Adrenal gland (tissue), 12 donors: ENCODE data around the gene PPM1B. TPM values are rescaled to one million over a fixed set of nuclear protein-coding genes. Genes with fewer than 3 reads are reported as not detected.

Source experiments
- DNase-seq, 7 donors: peaks; one replicate each; pipeline ENCODE4 v3.0.0-alpha.2; 2019 to 2020
- H3K27ac ChIP-seq, 5 donors: fragments of 200-600 bp; sonication (generic) in 4 of 5; 1 replicate in 3 of 5; 2 replicates in 2 of 5; pipeline versions ENCODE4 v1.5.1 to v1.8.0; 2016 to 2020; ENCODE audit warnings: mild to moderate bottlenecking in 1 of 5
- H3K27me3 ChIP-seq: fragments of 200-600 bp; 2 replicates; pipeline ENCODE4 v1.8.0; 2021
- H3K36me3 ChIP-seq, 2 donors: fragments of 200-600 bp; replicated peaks in 1 of 2; 1 replicate in 1 of 2; 2 replicates in 1 of 2; pipeline versions ENCODE4 v1.5.1 to v1.8.0; 2018 to 2022
- H3K4me1 ChIP-seq, 2 donors: fragments of 200-600 bp; replicated peaks in 1 of 2; 1 replicate in 1 of 2; 2 replicates in 1 of 2; pipeline versions ENCODE4 v1.5.1 to v1.8.0; 2018 to 2021
- H3K4me3 ChIP-seq, 4 donors: fragments of 200-600 bp; sonication (generic) in 3 of 4; one replicate each; pipeline ENCODE4 v1.5.1; 2016 to 2018
- H3K9me3 ChIP-seq, 3 donors: fragments of 200-600 bp; sonication (generic) in 1 of 3; replicated peaks in 1 of 3; 1 replicate in 2 of 3; 2 replicates in 1 of 3; pipeline versions ENCODE4 v1.5.1 to v1.8.0; 2016 to 2021
- CTCF ChIP-seq, 6 experiments: fragments of 450-650 bp in 4 of 6; fragments of 200-600 bp in 2 of 6; sonication (generic) in 1 of 6; IDR thresholded peaks; 1 replicate in 5 of 6; 2 replicates in 1 of 6; pipeline versions ENCODE4 v1.5.1 to v1.8.0; 2016 to 2021; ENCODE audit warnings: antibody characterized with exemption in 6 of 6, mild to moderate bottlenecking in 2 of 6, moderate library complexity in 1 of 6
- POLR2A ChIP-seq, 2 donors: fragments of 450-650 bp; IDR thresholded peaks; one replicate each; pipeline ENCODE4 v1.6.1; 2017; ENCODE audit warnings: antibody characterized with exemption in 2 of 2, mild to moderate bottlenecking in 2 of 2, moderate library complexity in 1 of 2
- WGBS, 4 donors: extraction: QIAGEN DNeasy Blood & Tissue Kit in 2 of 4; methylation state at CpG; one replicate each; pipeline versions ENCODE4 v1.1.5 to v1.1.7; 2013 to 2017; 5-methylcytosine and 5-hydroxymethylcytosine counted together
- intact Hi-C, 2 donors: fragments of 100-400 bp; cut with DNase I; formaldehyde crosslinking; loops; one replicate each; pipeline versions ENCODE4 v1.14.1 to v1.15.0; 2022 to 2023
- polyA plus RNA-seq, 3 donors: library from polyadenylated mRNA; stranded (reverse); fragments of 200-250 nt in 2 of 3; fragments of 350-450 nt in 1 of 3; fragmentation: Illumina TruSeq in 1 of 3; extraction: RNeasy Lipid Tissue Mini Kit (QIAGEN cat#74804) in 1 of 3; gene quantifications; one replicate each; pipeline ENCODE4 v1.2.3, GENCODE V29; 2013 to 2014
- total RNA-seq, 9 donors: library from RNA; depleted of rRNA in 4 of 9; stranded (reverse); fragments of >200 nt in 4 of 9; fragments of 120-200 nt in 1 of 9; fragmentation: NEBNext Ultra II Directional in 1 of 9; extraction: Animal tissue kit (Norgen Biotek cat#: 25700) in 1 of 9; gene quantifications; one replicate each; pipeline versions ENCODE4 v1.1.0 to v1.2.4, GENCODE V29; 2013 to 2023
- donor health status: healthy with polysubstance abuse.
- donor health status: Bipolar disorder and iron deficiency.
- donor health status: DM: yes; HTN: yes; CAD: no.
- donor health status: DM: no; HTN: no; CAD: no.
- donor health status: DM: no; HTN: no; CAD: no.
- donor health status: DM: yes; HTN: yes; CAD: no.

Gene PPM1B
- total and polyA plus RNA-seq, 12 donors = 12.2 to 44.9 (median 32.6) TPM

- TF ChIP-seq CTCF (IDR thresholded peaks at IDR 0.05) = no peak
- no peak for TF ChIP-seq POLR2A (IDR thresholded peaks at IDR 0.05)
- DNase-seq = no peak
- intact Hi-C loops = no loop called here
- WGBS, 4 donors = 84 to 89% (median 85%) methylated on average over 2 of the region's 2 CpGs
- Histone ChIP-seq H3K9me3 (no peaks in the 10 kb centered on the region), H3K27ac (no peak overlapping the region), H3K27me3 (no peaks in the 10 kb centered on the region), H3K4me1 (peaks cover 0 to 9% of the 10 kb centered on the region in 2 donors), H3K4me3 (no peak overlapping the region), H3K36me3 (no peaks in the 10 kb centered on the region)
Observed at GRCh38 chr2:44242904-44243303, 74.2 kb downstream of the PPM1B start.

- no peaks in the 10 kb centered on the region for H3K9me3 ChIP-seq
- H3K27ac ChIP-seq = no peak overlapping the region
- H3K36me3 ChIP-seq = no peaks in the 10 kb centered on the region
- TF ChIP-seq CTCF (IDR thresholded peaks at IDR 0.05) = peak; percentile 34 to 77 (median 54)
- TF ChIP-seq POLR2A (IDR thresholded peaks at IDR 0.05) = no peak
- intact Hi-C loops = no loop called here
- WGBS, 4 donors = 9 to 11% (median 9%) methylated on average over 12 of the region's 12 CpGs
- DNase-seq = peak; percentile 41 to 81 (median 70)
- peaks cover 0 to 9% of the 10 kb centered on the region in 2 donors for H3K4me1 ChIP-seq
- no peaks in the 10 kb centered on the region for H3K27me3 ChIP-seq
- H3K4me3 ChIP-seq = peak overlapping the region in 1 of 4 donors; percentile 32
Observed at GRCh38 chr2:44244135-44244871, 75.6 kb downstream of the PPM1B start.

- TF ChIP-seq POLR2A (IDR thresholded peaks at IDR 0.05) (no peak), CTCF (IDR thresholded peaks at IDR 0.05) (no peak)
- H3K27me3 ChIP-seq = no peaks in the 10 kb centered on the region
- H3K9me3 ChIP-seq = no peaks in the 10 kb centered on the region
- no peak overlapping the region for H3K4me3 ChIP-seq
- no peak overlapping the region for H3K27ac ChIP-seq
- no peaks in the 10 kb centered on the region for H3K36me3 ChIP-seq
- no peak for DNase-seq
- WGBS, 4 donors = 47 to 62% (median 55%) methylated on average over 3 of the region's 3 CpGs
- intact Hi-C loops = loop anchor here in 1 of 2 donors (5.0 kb wide), 1 partner anchor 47 kb away; no protein-coding TSS in a partner anchor
- peaks cover 0 to 9% of the 10 kb centered on the region in 2 donors for H3K4me1 ChIP-seq
Observed at GRCh38 chr2:44245083-44245861, 76.6 kb downstream of the PPM1B start.

- Histone ChIP-seq H3K27me3 (no peaks in the 10 kb centered on the region), H3K4me3 (no peak overlapping the region), H3K9me3 (no peaks in the 10 kb centered on the region), H3K4me1 (peaks cover 0 to 9% of the 10 kb centered on the region in 2 donors), H3K36me3 (no peaks in the 10 kb centered on the region), H3K27ac (no peak overlapping the region)
- intact Hi-C loops = loop anchor here in 1 of 2 donors (5.0 kb wide), 1 partner anchor 46 kb away; no protein-coding TSS in a partner anchor
- 93 to 96% (median 96%) methylated on average over 1 of the region's 1 CpG for WGBS, 4 donors
- DNase-seq = no peak
- no peak for TF ChIP-seq CTCF (IDR thresholded peaks at IDR 0.05)
- no peak for TF ChIP-seq POLR2A (IDR thresholded peaks at IDR 0.05)
Observed at GRCh38 chr2:44246436-44246835, 77.8 kb downstream of the PPM1B start.
